B cell (primary cell): Measurements from ENCODE around the gene DNAJC6.
"Not testable (repeated sequence)": the region's sequence is repeated elsewhere in the genome, so short reads cannot be mapped to it uniquely, and the experiment has no call there.

ENCODE experiments used
- CTCF ChIP-seq: fragments of 200-600 bp; IDR thresholded peaks from one replicate; pipeline ENCODE4 v1.8.0; 2022; ENCODE audit warnings: antibody characterized with exemption, mild to moderate bottlenecking
- EZH2 ChIP-seq: IDR thresholded peaks from 2 replicates; pipeline ENCODE4 v1.6.1; 2012; ENCODE audit warnings: borderline replicate concordance, low read depth, mild to moderate bottlenecking, moderate library complexity, low read length; ENCODE audit not compliant: insufficient read depth, poor library complexity, severe bottlenecking

- not testable (repeated sequence) for TF ChIP-seq CTCF, EZH2
These were observed 146.3 kb downstream of the DNAJC6 start for GRCh38 chr1:65455678-65456077.
